ENCODE measurements around the gene GSTA3.
"Not testable (repeated sequence)": the region's sequence is repeated elsewhere in the genome, so short reads cannot be mapped to it uniquely, and the experiment has no call there.

The GSTA3 gene

DNA sequence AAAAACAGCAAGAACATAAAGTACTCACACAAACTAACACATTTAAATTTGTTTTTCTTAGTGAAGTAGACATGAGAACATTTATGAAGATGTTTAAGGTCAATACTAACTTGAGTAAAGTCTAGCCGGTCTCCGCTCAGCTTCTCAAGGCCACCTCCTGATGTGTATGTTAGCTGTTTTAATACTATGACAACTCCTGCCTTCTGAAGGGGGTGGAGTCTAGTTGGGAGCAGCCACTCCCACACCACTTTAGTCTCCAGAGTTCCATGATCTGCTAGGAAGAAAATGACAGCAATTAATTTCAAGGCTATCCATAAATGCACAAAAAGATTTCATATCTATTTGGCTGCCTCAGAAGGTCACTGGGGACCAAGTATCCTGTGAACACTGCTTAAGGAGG is at the start of gene GSTA3:
TSS of gene GSTA3 (minus strand) at position 168 of the 400 bp plus-strand sequence. CDS start 3,864 bp downstream, outside the sequence.
- DNase-seq = no peak

DNA sequence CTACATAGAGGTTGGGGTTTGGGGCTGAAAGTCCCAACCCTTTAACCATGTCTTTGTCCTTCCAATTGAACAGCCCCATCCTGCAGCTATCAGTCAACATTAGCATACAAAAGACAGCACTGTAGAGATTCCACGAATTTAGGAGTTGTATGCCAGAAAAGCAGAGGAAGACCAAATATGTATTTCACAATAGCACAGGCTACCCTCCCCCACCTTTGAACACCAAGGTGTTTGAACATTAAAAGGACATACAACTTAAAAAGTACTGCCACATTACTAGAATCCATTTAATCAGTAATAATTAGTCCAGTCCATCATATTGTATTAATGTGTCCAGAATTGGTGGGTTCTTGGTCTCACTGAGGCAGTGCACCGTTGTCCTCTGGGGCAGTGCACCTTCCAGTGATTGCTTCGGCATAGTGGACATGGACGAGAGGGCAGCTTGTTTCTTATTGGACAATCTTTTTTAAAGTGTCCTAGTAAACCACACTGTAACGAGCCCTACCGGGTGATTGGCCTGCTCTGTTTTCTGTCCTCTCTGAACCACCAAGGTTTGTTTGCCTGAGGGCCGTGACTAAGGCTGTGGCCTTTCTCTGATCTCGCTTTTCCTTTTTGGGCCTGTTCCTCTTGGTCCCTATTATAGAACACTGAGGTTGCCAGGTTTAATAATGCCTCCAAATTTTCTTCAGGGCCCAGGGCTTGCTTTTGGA is 49.2 kb upstream of the GSTA3 start:
- DNase-seq = no peak

DNA sequence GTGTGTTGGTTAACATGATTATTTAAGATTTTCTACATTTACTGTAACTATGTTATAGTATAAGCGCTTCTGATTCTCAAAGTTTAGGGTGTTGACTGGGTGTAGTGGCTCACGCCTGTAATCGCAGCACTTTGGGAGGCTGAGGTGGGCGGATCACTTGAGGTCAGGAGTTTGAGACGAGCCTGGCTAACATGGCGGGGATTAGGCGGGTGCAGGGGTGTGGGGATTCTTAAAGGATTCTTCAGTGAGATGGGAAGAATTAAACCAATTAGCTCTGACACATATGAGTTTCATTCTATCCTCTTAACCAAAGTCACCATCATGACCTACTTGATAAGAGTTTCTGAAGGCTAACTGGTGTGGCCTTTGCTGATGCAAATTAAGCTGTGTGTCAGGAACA is 46.4 kb upstream of the GSTA3 start:
- DNase-seq = no peak

DNA sequence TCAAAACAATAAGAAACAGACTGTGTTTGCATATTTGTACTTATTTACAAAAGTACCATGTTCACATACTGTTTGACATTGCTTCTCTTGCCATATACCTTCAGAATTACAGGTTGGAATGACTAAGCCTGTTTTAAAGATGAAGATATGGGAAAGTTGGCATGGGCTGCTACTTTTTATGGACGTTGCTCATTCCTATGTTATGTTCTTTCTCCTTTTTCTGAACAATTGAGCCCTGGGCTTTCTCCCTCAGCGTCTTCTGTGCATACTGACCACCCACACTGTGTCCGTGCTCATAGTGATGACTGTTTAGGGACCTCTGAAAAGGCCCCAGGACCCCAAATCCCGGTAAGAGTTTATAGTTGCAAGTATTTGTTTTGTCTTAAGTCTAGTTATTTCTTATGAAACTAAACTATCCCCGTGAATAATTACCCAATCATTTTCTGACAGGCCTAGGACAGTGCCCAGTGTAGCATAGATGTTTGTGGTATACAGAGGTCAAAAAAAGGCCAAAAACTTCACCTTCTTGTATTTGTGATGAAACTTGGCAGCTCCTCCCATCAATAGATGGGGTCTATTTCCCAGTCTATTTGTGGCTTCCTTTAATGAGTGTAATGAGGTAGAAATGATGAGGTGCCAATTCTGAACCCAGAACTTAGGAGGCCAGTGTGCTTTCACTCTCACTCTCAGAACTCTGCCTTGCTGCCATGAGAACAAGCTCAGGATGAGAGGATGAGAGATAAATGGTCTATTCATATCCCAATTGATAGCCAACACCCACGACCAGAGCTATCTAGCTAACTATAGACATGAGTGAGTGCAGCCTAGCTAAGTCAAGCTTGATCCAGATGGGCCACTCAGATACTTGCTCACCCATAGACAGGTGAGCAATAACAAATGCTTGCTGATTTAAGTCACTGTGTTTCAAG is 44.7 kb upstream of the GSTA3 start:
- DNase-seq = no peak

DNA sequence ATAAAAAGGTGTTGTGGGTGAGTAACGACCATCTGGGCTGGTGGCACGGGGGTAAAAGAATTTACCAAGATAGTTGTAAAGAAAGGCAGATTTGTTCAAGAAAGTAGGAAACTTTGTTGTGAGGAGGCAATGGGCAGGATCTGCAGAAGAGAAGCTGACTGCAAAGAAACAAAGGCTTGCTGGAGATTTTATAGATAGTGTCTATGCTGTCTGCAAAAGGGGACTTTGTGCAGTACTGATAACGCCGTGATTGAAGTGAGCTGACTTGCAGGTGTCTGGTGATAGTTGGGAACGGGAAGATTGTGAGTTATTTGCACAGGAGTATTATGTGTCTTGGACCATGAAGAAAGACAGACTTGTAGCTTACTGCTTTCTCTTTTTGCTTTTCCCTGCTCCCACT is 36.8 kb upstream of the GSTA3 start:
- DNase-seq = no peak

DNA sequence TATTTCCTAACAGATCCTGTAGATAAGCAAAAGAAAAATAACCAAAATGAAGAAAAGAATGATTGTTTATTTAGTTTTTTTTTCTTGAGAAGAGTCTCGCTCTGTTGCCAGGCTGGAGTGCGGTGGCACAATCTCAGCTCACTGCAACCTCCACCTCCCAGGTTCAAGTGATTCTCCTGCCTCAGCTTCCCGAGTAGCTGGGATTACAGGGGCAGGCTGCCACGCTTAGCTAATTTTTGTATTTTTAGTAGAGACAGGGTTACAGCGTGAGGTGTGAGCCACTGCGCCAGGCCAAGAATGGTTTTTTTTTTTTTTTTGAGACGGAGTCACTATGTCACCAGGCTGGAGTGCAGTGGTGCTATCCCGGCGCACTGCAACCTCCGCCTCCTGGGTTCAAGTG is 33.3 kb upstream of the GSTA3 start:
- DNase-seq = not testable (repeated sequence)

DNA sequence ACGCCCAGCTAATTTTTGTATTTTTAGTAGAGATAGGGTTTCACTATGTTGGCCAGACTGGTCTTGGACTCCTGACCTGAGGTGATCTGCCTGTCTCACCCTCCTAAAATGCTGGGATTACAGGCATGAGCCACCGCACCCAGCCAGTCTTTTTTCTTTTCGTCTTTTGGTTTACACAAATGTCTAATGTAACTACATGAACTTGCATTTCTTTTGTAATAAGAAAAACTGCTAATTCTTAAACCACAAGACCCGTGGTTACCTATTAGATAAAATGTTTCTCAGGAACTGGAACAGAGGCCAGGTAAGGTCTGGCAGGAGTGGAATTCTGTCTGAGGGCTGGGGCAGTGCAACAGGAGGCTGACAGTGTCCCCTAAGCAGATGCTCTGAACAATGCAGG is 32.7 kb upstream of the GSTA3 start:
- DNase-seq = no peak

DNA sequence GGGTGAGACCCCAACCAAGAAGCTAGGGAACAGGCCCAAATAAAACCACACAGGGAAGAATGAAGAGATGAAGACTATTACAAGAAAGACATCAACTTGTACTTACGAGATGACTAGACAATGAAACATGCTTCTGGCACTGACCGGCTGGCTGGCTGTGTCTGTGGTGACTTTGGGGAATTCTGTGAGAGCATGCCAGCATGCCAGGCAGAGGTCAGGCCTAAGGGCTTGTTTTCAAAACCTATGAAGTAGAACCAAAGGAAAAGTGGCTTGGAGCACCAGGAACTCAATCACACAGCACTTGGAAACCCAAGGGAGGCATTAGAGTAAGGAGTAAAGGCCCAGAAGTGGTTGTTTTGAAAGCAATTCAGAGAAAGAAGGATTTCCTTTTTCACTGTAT is 28.4 kb upstream of the GSTA3 start:
- DNase-seq = no peak

DNA sequence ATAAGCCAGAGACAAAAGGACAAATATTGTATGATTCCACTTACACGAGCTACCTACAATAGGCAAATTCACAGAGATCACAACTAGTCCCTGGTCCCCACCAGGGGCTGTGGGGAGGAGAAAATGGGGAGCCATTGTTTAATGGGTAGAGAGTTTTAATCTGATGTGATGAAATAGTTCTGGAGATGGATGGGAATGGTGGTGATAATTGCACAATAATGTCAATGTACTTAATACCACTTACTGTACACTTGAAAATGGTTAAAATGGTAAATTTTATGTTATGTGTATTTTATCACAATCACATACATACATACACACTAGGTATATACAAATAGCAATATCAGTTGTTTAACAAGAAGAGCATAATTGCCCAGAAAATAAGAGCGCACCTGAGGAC is 24.3 kb upstream of the GSTA3 start:
- DNase-seq = no peak

DNA sequence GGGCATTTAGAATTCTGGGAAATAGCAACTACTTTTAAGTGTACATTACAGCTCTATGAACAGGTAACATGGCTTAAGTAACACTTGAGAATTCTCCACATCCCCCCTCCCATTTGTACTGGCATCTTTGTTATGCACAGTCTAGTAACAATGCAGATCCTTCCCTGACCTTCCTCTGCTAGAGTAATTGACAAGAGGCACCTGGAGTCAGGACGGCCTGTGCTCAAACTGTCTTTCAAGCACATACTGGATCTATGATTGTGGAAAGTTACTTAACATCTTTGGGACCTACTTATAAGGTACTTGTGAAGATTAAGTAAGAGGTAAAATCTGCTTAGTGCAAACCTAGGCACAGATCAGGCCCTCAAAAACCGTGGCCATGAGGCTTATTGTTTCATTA is 21.9 kb upstream of the GSTA3 start:
- no peak for DNase-seq

DNA sequence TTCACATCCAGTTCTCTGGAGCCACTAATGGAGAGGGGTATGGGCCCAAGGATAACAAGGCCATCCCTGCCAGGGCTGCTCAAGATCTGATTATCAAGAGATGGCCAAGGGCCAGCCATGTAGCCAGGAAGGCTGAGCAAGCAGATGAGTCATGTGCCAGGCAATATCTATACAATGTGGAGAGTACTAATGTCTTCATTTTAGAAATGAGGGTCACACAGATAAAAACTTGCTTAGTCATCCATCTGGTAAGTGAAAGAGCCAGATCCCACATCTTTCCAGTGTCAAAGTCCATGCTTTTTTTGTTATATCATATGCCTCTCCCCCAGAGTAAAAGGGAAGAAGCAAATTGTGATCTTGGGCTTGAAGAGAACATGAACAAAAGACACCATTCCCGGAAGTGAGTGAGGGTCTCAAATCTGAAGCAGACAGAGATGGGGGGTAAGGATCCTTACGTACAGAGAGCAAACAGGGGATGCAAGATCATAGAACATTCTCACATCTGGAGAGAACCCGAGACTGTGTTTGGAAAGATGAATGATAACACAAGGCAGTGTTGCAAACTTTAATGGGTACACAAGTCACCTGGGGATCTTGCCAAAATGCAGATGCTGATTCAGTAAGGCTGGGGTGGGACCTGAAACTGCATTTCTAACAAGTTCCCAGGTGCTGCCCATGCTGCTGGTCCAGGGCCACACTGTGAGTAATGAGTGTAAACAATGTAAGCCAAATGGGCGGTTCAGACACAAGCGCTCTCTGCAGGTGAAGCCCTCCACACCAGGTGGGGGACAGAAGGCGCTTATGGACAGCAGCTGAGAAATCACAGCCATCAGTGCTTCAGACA is 20.0 kb upstream of the GSTA3 start:
- DNase-seq = no peak

DNA sequence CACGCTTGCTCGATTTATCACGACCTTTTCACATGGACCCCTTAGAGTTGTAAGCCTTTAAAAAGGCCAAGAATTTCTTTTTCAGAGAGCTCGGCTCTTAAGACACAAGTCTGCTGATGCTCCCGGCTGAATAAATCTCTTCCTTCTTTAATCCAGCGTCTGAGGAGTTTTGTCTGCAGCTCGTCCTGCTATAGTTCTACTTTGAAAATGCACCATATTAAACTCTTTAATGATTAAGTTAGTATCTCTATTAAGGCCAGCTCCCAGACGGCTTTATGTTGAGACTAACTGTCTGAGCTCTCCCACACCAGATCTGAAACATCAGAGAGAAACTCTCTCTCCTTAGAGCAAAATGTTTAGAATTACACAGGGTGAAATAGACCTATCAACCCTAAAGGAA is 18.0 kb upstream of the GSTA3 start:
- no peak for DNase-seq

DNA sequence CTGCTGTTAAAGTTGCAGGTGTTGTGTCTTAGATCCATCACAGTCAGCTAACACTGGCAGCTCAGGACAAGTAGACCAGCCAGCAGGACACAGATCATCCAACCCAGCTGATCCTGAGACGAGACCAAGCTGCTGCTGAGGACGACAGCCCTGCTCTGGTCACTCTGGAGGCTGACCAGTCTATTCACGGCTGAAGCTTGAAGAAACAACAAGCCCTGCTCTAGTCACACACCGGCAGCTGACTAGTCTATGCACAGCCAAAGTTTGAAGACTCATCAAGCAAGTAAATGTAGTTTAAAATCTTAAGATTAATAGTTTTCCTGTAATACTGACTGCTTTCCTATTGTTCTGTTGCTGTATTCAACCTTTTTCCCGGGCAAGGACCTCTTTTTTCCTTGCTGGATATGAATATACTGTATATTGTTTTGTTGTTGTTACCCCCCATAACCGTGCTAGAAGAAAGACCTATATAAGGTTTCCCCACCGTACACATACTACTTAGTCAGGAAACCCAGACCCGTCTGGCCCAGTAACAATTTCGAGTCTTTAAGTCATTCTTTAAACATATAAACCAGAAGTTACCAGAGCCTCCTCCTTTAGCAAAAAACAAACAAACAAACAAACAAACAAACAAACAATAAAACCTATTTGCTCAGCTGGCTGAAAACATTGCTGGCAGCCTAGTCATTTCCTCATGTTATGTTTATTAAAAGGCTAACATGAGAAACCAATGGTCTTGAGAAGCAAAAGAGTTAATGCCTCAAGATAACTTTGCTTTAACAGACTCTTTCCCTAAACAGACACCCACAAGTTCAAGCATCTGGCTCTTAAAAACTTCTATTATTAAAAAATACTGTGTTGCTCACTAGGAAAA is 16.7 kb upstream of the GSTA3 start:
- DNase-seq = no peak

DNA sequence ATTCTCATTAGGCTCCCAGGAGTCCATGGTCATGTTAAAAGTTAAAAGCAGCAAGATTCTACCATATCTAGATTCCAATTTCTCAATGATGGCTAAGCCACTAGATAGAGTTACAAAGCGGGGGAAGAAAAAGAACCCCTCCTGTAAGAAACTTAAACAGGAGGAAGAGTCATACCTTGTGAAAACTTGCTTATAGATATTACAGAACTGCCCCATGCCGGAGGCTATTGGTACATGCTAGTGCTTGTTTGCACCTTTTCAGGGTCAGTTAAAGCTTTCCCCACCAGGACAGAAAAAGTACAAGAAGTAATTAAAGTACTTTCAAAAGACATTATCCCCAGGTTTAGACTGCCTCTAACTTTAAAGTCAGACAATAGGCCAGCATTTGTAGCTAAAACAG is 15.5 kb upstream of the GSTA3 start:
- no peak for DNase-seq

DNA sequence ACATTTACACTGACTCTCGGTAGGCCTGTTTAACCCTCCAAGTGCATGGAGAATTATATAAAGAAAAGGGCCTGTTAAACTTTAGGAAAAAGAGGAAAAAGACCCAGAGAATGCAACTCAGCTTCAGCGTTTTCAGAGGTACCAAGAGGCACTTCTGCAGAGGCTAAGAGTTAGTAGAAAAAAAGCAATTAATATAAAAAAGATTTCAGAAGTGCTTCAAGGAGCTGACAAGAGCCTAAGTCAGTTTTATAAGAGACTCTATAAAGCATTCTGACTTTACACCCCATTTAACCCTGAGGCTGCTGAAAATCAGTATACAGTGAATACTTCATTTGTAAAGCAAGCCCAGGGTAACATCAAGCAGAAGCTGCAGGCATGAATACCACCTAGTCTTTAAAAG is 14.2 kb upstream of the GSTA3 start:
- DNase-seq = not testable (repeated sequence)

DNA sequence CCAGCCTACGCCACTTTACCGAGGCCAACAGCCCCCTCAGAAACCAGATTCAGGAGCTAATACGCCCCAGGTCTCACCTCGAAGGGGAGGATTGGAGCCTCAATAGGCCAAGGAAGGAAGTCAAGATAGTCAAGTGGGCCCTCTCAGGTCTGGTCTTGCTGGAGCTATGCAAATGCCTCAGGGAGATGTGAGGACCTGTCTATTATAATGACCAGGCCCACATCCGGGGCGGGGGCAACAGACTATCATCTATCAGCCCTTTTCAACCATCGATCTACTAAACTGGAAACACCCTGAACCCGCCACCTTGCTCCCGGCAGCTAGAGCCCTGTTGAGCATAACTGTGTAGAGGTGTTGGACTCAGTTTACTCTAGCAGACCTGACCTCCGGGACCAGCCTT is 12.7 kb upstream of the GSTA3 start:
- no peak for DNase-seq

DNA sequence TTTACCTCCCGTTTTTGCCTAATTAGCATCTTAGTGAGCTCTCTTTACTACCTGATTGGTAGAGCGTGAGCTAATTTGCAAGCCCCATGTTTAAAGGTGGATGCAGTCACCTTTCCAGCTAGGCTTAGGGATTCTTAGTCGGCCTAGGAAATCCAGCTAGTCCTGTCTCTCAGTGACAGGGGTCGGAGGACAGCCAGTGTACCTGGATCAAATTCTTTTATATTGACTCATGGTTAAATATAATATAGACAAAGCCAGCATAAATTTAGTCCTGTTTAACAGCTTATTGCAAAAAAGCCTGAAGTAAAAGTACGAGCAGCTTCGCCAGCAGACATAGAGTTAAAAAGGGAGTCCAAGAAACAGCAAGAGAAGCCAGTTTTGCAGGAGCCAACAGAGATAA is 12.2 kb upstream of the GSTA3 start:
- no peak for DNase-seq

DNA sequence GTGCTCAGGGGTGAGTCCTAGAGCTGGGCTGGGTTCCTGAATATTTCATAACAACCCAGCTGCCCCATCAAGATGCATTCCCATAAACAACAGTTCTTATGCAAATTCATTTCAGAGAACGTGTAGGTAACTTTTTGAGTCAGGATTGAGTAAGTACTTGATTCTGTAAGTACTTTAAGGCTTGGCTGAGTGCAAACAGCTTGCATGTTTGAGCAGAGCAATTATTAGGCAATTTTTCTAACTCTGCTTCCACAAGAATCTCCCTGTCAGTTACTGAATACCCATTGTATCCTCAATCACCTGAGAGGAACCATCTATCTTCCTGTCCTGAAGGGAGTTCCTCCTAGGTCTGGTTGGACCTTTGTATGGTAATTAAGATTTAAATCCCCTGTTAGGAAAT is 10.0 kb upstream of the GSTA3 start:
- not testable (repeated sequence) for DNase-seq

DNA sequence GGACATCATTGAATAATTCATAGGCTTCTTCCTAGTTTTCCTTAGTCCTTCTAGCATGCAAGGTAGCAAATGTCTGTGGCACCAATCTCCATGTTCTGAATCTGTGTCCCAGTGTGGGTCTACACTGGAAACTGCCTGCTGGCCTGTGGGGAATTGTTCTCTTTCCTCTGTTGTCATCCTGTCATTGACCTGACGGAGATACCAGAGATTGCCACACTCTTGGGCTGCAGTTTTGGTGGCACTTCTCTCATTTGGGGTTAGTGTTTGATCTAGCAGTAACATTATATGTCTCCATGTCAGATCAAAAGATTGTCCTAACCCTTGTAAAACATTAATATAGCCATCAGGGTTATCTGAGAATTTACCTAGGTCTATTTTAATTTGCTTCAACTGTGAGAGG is 9.3 kb upstream of the GSTA3 start:
- not testable (repeated sequence) for DNase-seq

DNA sequence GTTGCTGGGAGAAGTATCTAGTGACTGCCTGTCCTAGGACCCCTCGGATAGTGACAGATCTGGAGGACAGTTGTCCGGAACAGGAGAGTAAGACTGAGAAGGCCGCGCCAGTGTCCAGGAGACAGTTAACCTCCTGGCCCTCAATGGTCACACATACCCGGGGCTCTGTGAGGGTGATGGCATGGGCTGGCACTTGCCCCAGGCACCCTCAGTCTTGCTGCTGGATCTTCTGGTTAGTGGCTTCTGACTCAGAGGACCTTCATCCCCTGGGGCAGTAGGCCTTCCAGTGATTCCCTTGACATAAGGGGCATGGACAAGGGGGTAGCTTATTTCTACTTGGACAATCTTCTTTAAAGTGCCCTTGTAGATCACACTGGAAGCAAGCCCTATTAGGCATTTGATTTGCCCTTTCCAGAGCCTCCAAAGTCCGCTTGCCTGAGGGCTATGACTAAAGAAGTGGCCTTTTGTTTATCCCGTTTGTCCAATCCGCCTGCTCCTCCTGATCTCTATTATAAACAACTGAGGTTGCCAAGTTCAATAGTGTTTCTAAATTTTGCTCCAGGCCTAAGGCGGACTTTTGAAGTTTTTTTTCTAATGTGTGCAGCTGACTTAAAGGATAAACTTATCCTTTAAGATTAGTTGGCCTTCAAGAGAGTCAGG is 8.7 kb upstream of the GSTA3 start:
- not testable (repeated sequence) for DNase-seq

DNA sequence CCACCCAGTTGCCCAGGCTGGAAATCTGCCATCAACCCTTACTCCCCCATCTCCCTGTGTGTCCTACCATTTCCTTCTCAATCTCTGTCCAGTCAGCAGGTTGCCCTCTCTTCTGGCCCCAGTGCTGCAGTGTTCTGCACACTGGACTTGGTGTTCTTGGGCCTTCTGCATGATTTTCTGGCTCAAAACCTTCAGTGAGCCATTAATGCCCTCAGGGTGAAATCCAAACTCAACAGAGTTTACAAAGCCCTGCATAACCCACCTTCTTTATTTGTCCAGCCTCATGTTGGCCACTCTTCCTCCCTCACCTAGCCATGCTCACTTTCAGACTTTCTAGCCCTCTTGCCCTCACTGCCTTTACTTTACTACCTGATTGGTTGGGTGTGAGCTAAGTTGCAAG is 5.0 kb upstream of the GSTA3 start:
- no peak for DNase-seq

DNA sequence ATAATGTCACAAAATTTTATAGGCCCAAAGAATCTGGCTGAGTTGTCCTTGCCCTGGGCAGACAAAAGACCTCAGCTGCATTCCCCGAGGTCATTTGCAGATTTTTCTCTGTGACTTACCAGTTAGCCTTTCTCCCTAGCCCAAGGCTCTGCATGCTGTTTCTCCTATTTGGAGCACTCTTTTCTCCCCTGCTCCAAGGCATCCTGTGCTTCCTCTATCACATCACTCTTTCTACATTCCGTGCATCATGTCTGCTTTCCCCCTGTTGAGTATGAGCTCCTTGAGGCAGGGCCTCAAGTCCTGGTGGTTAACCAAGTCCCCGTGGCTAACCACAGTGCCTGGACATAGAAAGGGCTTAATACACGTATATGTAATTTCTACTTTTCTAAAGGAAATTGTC is 593 bp upstream of the GSTA3 start:
- DNase-seq = no peak

Data from activated T-cell treated with anti-CD3 and anti-CD28 coated beads, Interleukin-2, amount 50 U/mL, for 48 hours (primary cell).